ENCODE data around the gene SERPINA4.
"Not testable (repeated sequence)": the region's sequence is repeated elsewhere in the genome, so short reads cannot be mapped to it uniquely, and the experiment has no call there.

The SERPINA4 gene

GRCh38 chr14:94570440-94570839, 9.2 kb downstream of the SERPINA4 start:
- DNase-seq, result no peak

DNA sequence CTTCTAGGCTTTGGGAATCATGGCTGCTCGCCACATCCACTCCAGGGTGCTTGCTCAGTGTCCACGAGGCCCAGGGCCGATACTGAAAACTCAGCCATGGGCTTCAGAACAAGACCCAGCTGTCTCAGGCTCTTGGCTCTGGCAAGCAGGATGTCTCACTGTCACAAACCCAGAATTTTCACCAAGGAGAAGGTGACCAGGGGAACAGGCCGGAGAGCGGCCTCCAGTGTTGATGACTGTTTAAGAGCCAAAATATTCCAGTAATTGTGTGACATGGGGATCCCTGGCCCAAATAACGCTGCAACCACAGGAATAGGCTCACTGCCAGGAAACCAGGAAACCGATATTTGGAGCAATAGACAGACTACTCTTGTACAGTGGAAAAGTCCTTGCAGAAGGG, 10.2 kb downstream of the SERPINA4 start:
- no peak for DNase-seq

DNA sequence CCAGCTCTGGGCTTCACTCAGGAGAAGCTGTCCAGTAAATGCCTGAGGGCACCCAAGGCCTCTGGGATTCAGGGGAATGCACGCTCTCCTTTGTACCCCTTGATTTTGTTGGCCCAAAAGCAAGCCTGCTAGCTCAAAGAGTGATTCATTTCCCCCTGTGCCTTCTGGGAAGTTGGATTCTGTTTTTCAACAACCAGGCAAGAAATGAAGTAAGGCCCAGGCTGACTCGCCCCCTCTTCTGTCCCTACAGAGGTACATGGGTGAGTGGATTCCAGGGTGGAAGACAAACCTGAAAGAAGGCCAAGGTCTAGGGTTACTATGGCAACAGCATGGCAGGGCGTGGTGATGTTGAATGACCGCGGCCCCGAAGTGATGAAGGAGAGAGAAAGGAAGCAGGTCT, 10.7 kb downstream of the SERPINA4 start:
- DNase-seq, result no peak

DNA sequence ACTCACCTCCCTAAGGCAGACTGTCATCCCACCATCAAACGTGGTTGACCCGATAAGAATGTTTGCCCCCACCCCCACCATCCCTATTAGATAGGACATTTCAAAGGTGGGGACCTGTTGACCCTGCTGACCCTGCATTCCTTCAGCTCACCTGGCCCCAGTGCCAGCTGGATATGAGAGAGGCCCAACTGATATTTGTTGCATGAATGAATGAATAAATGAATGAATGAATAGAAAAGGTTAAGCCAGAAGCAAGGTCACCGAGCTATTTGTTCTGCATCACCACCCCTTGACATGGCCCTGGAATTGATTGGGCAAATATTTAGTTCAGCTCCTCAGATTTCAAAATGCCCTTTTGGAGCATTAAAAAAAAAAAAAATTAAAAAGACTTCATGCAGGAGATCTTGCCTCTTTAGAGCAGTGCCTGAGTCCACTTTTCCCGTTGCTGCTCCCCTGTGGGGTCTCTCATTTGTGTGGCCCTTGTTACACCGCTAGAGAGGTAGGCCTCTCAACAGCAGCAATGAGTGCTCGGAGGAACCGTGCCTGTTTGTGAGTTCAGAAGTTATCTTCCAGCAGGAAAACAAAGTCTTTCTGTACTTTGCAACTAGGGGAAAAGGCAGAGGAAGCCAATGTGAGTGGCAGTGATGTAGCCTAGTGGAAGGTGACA, 11.5 kb downstream of the SERPINA4 start:
- DNase-seq, result no peak

DNA sequence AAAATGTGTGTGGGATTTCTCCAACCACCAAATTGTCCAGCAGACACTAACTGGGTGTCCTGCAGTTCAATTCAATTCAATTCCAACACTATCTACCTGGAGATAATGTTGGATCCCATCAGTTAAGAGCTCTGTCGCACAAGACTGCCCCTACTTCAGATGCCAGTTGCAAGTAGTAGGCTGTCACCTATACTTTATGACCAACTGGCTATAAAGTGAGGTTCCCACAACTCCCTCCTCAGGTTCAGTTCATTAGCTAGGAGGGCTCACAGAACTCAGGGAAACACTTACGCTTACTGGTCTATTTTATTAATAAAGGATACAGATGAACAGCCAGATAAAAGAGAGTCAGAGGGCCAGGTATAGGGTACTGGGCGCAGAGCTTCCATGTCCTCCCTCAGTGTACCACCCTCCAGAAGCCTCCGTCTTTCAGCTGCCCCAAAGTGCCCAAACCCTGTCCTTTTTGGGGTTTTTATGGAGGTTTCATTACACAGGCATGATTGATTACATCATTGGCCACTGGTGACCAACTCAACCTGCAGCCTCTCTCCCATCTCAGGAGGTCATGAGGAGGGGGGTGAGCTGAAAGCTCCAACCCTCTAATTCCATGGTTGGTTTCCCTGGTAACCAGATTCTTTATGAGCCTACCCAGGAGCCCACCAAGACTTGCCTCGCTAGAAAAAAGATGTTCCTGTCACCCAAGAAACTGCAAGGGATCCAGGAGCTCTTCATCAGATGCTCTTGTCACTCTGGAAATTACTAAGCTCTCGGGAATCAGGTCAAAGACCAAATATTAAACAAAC, 12.4 kb downstream of the SERPINA4 start:
- no peak for DNase-seq

DNA sequence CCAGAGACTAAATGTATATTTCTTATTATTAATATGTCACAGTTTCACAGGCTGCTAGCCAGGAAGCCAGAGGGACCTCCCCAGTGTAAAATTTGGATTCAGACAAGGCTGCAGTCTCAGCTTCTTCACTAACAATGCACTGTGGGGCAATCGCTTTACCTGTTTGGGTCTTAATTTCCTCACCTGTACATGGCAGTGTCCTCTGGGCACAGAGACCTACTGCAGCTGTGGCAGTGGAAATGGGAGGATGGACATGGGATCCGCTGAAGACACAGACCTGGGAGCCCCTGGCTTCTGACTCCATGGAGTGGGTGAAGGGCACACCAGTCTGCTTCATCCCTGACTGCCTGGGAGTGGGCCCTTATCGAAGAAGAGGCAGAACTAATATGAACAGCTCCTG, 13.1 kb downstream of the SERPINA4 start:
- DNase-seq, result no peak

DNA sequence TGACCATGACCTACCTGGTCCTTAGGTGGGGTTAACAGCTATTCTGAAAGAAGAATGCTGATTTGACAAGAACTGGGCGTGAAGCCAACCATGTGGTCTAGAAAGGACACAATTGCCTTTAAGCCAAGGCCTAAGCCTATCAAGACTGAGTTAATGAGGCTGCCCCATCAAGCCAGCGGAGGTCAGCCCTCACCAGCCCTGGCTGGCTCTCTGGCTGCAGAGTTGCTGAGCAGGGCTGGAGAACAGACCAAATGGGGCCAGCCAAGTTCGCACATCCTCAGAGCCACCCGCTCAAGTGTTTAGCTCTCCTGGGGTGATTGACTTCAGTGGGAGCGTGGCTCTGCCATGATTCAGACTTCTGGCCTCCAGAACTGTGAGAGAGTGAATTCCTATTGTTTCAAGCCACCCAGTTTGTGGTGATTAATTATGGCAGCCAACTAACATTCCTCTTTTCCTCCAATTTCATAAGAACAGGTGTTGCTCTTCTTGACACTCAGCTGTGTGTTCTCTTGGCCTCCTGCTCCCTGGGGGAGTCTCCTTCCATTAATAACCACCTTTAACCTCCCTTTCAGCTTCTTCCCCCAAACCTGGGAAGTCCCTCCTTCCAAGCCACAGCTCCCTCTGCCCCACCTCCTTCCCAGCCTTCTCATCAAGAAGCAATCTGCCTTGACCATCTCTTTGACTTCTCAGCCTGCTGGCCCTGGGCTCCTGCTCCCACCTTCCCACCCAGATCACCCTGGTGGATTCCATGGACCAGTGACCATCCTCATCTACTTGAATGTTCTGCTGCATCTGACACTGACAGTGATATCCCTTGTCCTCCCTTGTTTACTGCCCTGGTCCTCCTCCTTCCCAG, 14.7 kb downstream of the SERPINA4 start:
- DNase-seq, result no peak

GRCh38 chr14:94577472-94577871, 16.2 kb downstream of the SERPINA4 start:
- DNase-seq, result not testable (repeated sequence)

GRCh38 chr14:94578712-94579111, 17.5 kb downstream of the SERPINA4 start:
- DNase-seq, result no peak

- DNase-seq, result no peak
These were observed 20.1 kb downstream of the SERPINA4 start, which contains the start of gene SERPINA5 for GRCh38 chr14:94581127-94581999. Gene SERPINA5 (plus strand): TSS chr14:94581426. CDS start chr14:94587363, 5,937 bp downstream.

GRCh38 chr14:94582199-94582750, 21.0 kb downstream of the SERPINA4 start:
- DNase-seq, result no peak

- no peak for DNase-seq
These were observed 21.6 kb downstream of the SERPINA4 start for GRCh38 chr14:94582851-94583250.

GRCh38 chr14:94583557-94583956, 22.3 kb downstream of the SERPINA4 start:
- no peak for DNase-seq

GRCh38 chr14:94584591-94585280, 23.5 kb downstream of the SERPINA4 start:
- DNase-seq, result no peak

DNA sequence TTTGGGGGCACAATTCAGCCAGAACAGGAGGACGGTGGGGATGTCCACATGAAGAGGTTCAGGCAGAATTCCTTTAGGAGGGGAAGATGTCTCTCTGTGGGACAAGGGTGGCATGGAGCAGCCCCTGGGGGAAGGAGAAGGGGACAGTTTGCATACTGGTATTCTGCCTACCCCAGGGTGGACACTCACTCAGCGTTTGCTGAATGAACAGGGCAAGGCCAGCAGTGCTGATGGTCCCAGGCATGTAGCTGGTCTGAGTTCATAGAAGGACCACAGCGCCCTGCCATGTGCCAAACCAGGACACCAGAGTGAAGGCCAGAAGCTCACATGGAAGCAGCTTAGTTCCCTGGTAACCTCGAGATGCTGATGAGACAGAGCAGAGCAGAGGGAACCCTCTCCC, 25.4 kb downstream of the SERPINA4 start:
- DNase-seq, result no peak

DNA sequence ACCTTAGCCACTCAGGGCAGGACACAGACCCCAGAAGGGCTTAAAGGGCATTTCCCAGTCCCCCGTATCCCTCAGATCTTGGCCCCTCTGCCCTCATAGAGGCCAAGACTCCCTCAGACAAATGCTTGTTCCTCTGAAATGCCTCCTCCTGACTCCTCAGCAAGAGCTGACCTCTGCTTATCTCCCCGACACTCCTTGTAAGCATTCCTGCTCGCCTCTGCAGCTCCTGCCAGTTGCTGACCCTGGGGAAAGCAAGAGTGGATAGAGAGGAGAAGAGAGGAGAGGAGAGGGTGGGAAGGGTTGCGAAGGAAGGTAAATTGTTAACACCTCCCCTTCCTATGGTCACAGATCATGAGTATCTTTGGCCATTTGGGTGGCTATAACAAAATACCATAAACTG, 27.1 kb downstream of the SERPINA4 start:
- DNase-seq, result no peak

GRCh38 chr14:94591073-94591472, 29.8 kb downstream of the SERPINA4 start:
- no peak for DNase-seq

DNA sequence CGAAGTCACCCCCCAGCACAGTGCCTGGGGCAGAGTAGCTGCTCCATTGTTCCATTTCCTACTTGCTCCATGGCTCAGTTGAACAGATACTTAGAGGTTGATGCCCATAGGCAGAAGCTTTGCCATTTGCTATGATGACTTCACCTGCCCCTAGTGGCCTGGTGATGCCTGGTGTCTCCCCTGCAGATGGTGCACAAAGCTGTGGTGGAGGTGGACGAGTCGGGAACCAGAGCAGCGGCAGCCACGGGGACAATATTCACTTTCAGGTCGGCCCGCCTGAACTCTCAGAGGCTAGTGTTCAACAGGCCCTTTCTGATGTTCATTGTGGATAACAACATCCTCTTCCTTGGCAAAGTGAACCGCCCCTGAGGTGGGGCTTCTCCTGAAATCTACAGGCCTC, 30.6 kb downstream of the SERPINA4 start:
- no peak for DNase-seq

GRCh38 chr14:94592457-94592856, 31.2 kb downstream of the SERPINA4 start:
- DNase-seq, result no peak

GRCh38 chr14:94593376-94593748, 32.1 kb downstream of the SERPINA4 start:
- no peak for DNase-seq

- no peak for DNase-seq
These were observed 32.6 kb downstream of the SERPINA4 start for GRCh38 chr14:94593749-94594431.
